Measurements from ENCODE around the gene OR2M5.

GRCh38 chr1:248155927-248156326, 11.0 kb downstream of the OR2M5 start:
- TF ChIP-seq EZH2 (IDR thresholded peaks at IDR 0.05; ENCODE audit: insufficient read depth, poor library complexity, severe bottlenecking) (no peak), EZH2phosphoT487 (IDR thresholded peaks at IDR 0.05; ENCODE audit: insufficient read depth, low read depth) (no peak)
